ENCODE measurements around the gene CACNA1I. TPM values are rescaled to one million over a fixed set of nuclear protein-coding genes. Genes with fewer than 3 reads are reported as not detected.

Gene CACNA1I
- total RNA-seq, 1 experiment from 2014 or later, result 0.90 TPM

DNA sequence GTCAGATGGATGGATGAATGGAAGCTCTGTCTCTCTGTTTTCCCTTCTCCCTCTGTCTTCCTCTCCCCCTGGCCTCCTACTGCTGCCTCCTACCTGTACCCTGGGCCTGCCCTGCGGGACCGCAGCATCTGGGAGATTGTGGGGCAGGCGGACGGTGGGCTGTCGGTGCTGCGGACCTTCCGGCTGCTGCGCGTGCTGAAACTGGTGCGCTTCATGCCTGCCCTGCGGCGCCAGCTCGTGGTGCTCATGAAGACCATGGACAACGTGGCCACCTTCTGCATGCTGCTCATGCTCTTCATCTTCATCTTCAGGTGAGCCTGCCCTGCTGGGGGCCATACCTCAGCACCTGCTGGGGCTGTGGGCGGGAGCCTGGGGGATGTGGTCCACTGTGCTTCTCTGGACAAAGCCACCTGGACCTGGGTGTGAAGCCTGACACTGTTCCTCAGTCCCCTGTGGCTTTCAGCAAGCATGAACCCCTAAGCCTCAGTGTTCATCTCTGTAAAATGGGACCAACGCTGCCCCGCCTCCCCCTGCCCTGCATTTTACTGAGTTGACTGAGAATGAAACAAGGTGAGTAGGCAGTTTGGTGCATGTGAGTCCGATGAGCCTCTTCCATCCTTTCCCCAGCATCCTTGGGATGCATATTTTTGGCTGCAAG is 88.4 kb downstream of the CACNA1I start:
- no peak overlapping the region for H3K27ac ChIP-seq (ENCODE audit: low read depth, low read length, poor library complexity, severe bottlenecking)
- no peak for DNase-seq (ENCODE audit: low spot score)
- no peaks in the 10 kb centered on the region for H3K9me3 ChIP-seq (ENCODE audit: low read depth, low read length, poor library complexity, severe bottlenecking)
- BruUV-seq (replicated peaks), result no TSS peak
- no peak overlapping the region for H3K4me3 ChIP-seq (ENCODE audit: low read depth, low read length, poor library complexity, severe bottlenecking)
- ChIA-PET CTCF (no interaction called here), POLR2A (ENCODE audit: low non-redundant PET) (no interaction called here)
- H3K27me3 ChIP-seq (replicated peaks; ENCODE audit: insufficient read depth, low read depth, low read length, poor library complexity), result no peaks in the 10 kb centered on the region
- TF ChIP-seq EZH2 (IDR thresholded peaks at IDR 0.05; ENCODE audit: borderline replicate concordance, low read depth, low read length, poor library complexity, severe bottlenecking), result no peak
- TF ChIP-seq, protein P1, sequence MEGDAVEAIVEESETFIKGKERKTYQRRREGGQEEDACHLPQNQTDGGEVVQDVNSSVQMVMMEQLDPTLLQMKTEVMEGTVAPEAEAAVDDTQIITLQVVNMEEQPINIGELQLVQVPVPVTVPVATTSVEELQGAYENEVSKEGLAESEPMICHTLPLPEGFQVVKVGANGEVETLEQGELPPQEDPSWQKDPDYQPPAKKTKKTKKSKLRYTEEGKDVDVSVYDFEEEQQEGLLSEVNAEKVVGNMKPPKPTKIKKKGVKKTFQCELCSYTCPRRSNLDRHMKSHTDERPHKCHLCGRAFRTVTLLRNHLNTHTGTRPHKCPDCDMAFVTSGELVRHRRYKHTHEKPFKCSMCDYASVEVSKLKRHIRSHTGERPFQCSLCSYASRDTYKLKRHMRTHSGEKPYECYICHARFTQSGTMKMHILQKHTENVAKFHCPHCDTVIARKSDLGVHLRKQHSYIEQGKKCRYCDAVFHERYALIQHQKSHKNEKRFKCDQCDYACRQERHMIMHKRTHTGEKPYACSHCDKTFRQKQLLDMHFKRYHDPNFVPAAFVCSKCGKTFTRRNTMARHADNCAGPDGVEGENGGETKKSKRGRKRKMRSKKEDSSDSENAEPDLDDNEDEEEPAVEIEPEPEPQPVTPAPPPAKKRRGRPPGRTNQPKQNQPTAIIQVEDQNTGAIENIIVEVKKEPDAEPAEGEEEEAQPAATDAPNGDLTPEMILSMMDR (conservative IDR thresholded peaks at IDR 0.05; ENCODE audit: low read depth, low read length), result no peak
- intact Hi-C loops (cut with micrococcal nuclease; ENCODE audit: unreplicated experiment), result no loop called here
- peaks cover 11% of the 10 kb centered on the region for H3K4me1 ChIP-seq (ENCODE audit: insufficient read depth, low read length, poor library complexity, severe bottlenecking)
- H3K36me3 ChIP-seq (ENCODE audit: insufficient read depth, low read length, poor library complexity, severe bottlenecking), result no peaks in the 10 kb centered on the region

DNA sequence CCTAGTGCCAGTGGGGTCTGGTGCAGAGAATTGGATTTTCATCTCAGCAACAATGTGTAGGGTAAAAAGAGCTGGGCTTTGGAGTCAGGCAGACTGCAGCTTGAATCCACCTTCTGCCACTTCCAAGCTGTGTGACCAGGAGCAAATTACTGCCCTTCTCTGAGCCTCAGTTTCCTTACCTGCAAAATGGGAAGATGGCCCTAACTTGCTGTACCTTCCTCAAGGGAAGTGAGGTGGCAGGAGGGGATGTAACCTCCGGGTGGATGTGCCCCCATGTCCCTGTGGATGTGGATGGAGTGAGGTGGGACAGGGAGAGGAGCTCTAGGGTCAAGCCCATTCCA is 90.9 kb downstream of the CACNA1I start:
- BruUV-seq (replicated peaks), result no TSS peak
- POLR2A ChIA-PET (ENCODE audit: low non-redundant PET), result no interaction called here
- no peak for DNase-seq (ENCODE audit: low spot score)
- Histone ChIP-seq H3K4me3 (ENCODE audit: low read depth, low read length, poor library complexity, severe bottlenecking) (no peak overlapping the region), H3K27ac (ENCODE audit: low read depth, low read length, poor library complexity, severe bottlenecking) (no peak overlapping the region), H3K36me3 (ENCODE audit: insufficient read depth, low read length, poor library complexity, severe bottlenecking) (no peaks in the 10 kb centered on the region), H3K4me1 (ENCODE audit: insufficient read depth, low read length, poor library complexity, severe bottlenecking) (peaks cover 11% of the 10 kb centered on the region), H3K9me3 (ENCODE audit: low read depth, low read length, poor library complexity, severe bottlenecking) (no peaks in the 10 kb centered on the region), H3K27me3 (replicated peaks; ENCODE audit: insufficient read depth, low read depth, low read length, poor library complexity) (no peaks in the 10 kb centered on the region)
- CTCF ChIA-PET, result no interaction called here
- intact Hi-C loops (cut with micrococcal nuclease; ENCODE audit: unreplicated experiment), result no loop called here
- TF ChIP-seq, protein P1 (conservative IDR thresholded peaks at IDR 0.05; ENCODE audit: low read depth, low read length), result no peak
- no peak for TF ChIP-seq EZH2 (IDR thresholded peaks at IDR 0.05; ENCODE audit: borderline replicate concordance, low read depth, low read length, poor library complexity, severe bottlenecking)

DNA sequence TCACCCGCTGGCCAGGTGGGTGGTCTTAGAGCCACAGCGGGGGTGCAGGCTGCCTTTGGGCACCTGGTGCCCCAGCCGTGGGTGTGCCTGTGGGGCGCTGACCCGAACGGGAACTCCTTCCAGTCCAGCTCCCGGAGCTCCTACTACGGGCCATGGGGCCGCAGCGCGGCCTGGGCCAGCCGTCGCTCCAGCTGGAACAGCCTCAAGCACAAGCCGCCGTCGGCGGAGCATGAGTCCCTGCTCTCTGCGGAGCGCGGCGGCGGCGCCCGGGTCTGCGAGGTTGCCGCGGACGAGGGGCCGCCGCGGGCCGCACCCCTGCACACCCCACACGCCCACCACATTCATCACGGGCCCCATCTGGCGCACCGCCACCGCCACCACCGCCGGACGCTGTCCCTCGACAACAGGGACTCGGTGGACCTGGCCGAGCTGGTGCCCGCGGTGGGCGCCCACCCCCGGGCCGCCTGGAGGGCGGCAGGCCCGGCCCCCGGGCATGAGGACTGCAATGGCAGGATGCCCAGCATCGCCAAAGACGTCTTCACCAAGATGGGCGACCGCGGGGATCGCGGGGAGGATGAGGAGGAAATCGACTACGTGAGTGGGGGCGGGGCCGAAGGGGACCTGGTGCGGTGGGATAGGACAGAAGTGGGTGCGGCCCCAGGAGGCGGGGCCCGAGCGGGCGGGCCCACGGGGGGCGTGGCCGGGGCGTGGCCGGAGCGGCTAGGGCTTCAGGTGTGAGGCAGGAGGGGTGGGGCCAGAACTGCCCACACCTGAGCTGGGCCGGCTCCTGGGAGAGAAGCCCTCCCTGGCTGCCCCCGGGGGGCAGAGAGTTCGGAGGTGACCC is 91.5 kb downstream of the CACNA1I start:
- no peak for TF ChIP-seq EZH2 (IDR thresholded peaks at IDR 0.05; ENCODE audit: borderline replicate concordance, low read depth, low read length, poor library complexity, severe bottlenecking)
- TF ChIP-seq, protein P1 (conservative IDR thresholded peaks at IDR 0.05; ENCODE audit: low read depth, low read length), result no peak
- Histone ChIP-seq H3K4me3 (ENCODE audit: low read depth, low read length, poor library complexity, severe bottlenecking) (no peak overlapping the region), H3K9me3 (ENCODE audit: low read depth, low read length, poor library complexity, severe bottlenecking) (no peaks in the 10 kb centered on the region), H3K36me3 (ENCODE audit: insufficient read depth, low read length, poor library complexity, severe bottlenecking) (no peaks in the 10 kb centered on the region), H3K27ac (ENCODE audit: low read depth, low read length, poor library complexity, severe bottlenecking) (no peak overlapping the region), H3K4me1 (ENCODE audit: insufficient read depth, low read length, poor library complexity, severe bottlenecking) (peaks cover 11% of the 10 kb centered on the region), H3K27me3 (replicated peaks; ENCODE audit: insufficient read depth, low read depth, low read length, poor library complexity) (no peaks in the 10 kb centered on the region)
- BruUV-seq (replicated peaks), result no TSS peak
- CTCF ChIA-PET, result no interaction called here
- DNase-seq (ENCODE audit: low spot score), result peak; percentile 17
- POLR2A ChIA-PET (ENCODE audit: low non-redundant PET), result no interaction called here
- intact Hi-C loops (cut with micrococcal nuclease; ENCODE audit: unreplicated experiment), result no loop called here
